Liver (tissue), 9 donors: ENCODE measurements around the gene SLC24A3. TPM values are rescaled to one million over a fixed set of nuclear protein-coding genes. Genes with fewer than 3 reads are reported as not detected.

ENCODE experiments used
- DNase-seq: peaks from one replicate; pipeline ENCODE4 v3.0.0-alpha.2; 2017; ENCODE audit warnings: low spot score
- H3K27ac ChIP-seq, 2 donors: one replicate each; pipeline ENCODE4 v1.7.0; 2013; ENCODE audit warnings: inconsistent platforms in 2 of 2, low read length in 2 of 2, control low read depth in 1 of 2, low read depth in 1 of 2, mild to moderate bottlenecking in 1 of 2
- H3K27me3 ChIP-seq, 4 donors: one replicate each; pipeline versions ENCODE4 v1.6.1 to v1.7.0; 2013; ENCODE audit warnings: low read length in 3 of 4, inconsistent platforms in 1 of 4, mild to moderate bottlenecking in 1 of 4, moderate library complexity in 1 of 4; ENCODE audit not compliant: control insufficient read depth in 4 of 4, insufficient read depth in 4 of 4
- H3K36me3 ChIP-seq, 4 donors: one replicate each; pipeline versions ENCODE4 v1.6.1 to v1.7.0; 2013; ENCODE audit warnings: low read length in 3 of 4, mild to moderate bottlenecking in 3 of 4, low read depth in 1 of 4, moderate library complexity in 1 of 4; ENCODE audit not compliant: control insufficient read depth in 4 of 4, insufficient read depth in 3 of 4
- H3K4me1 ChIP-seq, 4 donors: one replicate each; pipeline versions ENCODE4 v1.6.1 to v1.7.0; 2013; ENCODE audit warnings: low read length in 3 of 4, mild to moderate bottlenecking in 3 of 4, moderate library complexity in 1 of 4; ENCODE audit not compliant: control insufficient read depth in 4 of 4, insufficient read depth in 4 of 4
- H3K4me3 ChIP-seq, 3 donors: one replicate each; pipeline versions ENCODE4 v1.6.1 to v1.7.0; 2013; ENCODE audit warnings: low read length in 3 of 3, control low read depth in 1 of 3, low read depth in 1 of 3, mild to moderate bottlenecking in 1 of 3
- H3K9ac ChIP-seq, 2 donors: one replicate each; pipeline ENCODE4 v1.7.0; 2013; ENCODE audit warnings: low read length in 2 of 2, mild to moderate bottlenecking in 2 of 2, moderate library complexity in 2 of 2, control low read depth in 1 of 2, low read depth in 1 of 2
- H3K9me3 ChIP-seq, 4 donors: one replicate each; pipeline versions ENCODE4 v1.6.1 to v1.7.0; 2013; ENCODE audit warnings: low read length in 3 of 4; ENCODE audit not compliant: control insufficient read depth in 4 of 4
- EGR1 ChIP-seq, 2 donors: IDR thresholded peaks; 2 replicates each; pipeline ENCODE4 v1.6.1; 2016 to 2018; ENCODE audit warnings: antibody characterized with exemption in 2 of 2, low read depth in 2 of 2
- FOXA1 ChIP-seq: IDR thresholded peaks from 2 replicates; pipeline ENCODE4 v1.6.1; 2016; ENCODE audit warnings: antibody characterized with exemption
- FOXA2 ChIP-seq: IDR thresholded peaks from 2 replicates; pipeline ENCODE4 v1.6.1; 2016; ENCODE audit warnings: antibody characterized with exemption
- GABPA ChIP-seq, 2 donors: IDR thresholded peaks in 1 of 2; conservative IDR thresholded peaks in 1 of 2; 2 replicates each; pipeline ENCODE4 v1.6.1; 2016; ENCODE audit warnings: antibody characterized with exemption in 2 of 2, mild to moderate bottlenecking in 1 of 2, moderate library complexity in 1 of 2
- HNF4A ChIP-seq, 2 donors: conservative IDR thresholded peaks; 2 replicates each; pipeline ENCODE4 v1.6.1; 2016; ENCODE audit warnings: antibody characterized with exemption in 2 of 2, mild to moderate bottlenecking in 2 of 2
- HNF4G ChIP-seq: IDR thresholded peaks from 2 replicates; pipeline ENCODE4 v1.6.1; 2016; ENCODE audit warnings: antibody characterized with exemption
- JUND ChIP-seq, 2 donors: IDR thresholded peaks; 2 replicates each; pipeline ENCODE4 v1.6.1; 2016; ENCODE audit warnings: antibody characterized with exemption in 2 of 2
- NR2F2 ChIP-seq: IDR thresholded peaks from 2 replicates; pipeline ENCODE4 v1.6.1; 2016; ENCODE audit warnings: antibody characterized with exemption
- RAD21 ChIP-seq, 2 donors: IDR thresholded peaks; 2 replicates each; pipeline ENCODE4 v1.6.1; 2016; ENCODE audit warnings: antibody characterized with exemption in 2 of 2, mild to moderate bottlenecking in 2 of 2
- RXRA ChIP-seq, 2 donors: IDR thresholded peaks; 2 replicates each; pipeline ENCODE4 v1.6.1; 2017 to 2018; ENCODE audit warnings: antibody characterized with exemption in 2 of 2, mild to moderate bottlenecking in 1 of 2
- SP1 ChIP-seq: IDR thresholded peaks from 2 replicates; pipeline ENCODE4 v1.6.1; 2018; ENCODE audit warnings: antibody characterized with exemption, mild to moderate bottlenecking
- TAF1 ChIP-seq: conservative IDR thresholded peaks from 2 replicates; pipeline ENCODE4 v1.6.1; 2016; ENCODE audit warnings: antibody characterized with exemption, mild to moderate bottlenecking
- YY1 ChIP-seq: IDR thresholded peaks from 2 replicates; pipeline ENCODE4 v1.6.1; 2016; ENCODE audit warnings: antibody characterized with exemption, mild to moderate bottlenecking
- WGBS: extraction: QIAGEN DNeasy Blood & Tissue Kit; methylation state at CpG from one replicate; pipeline ENCODE4 v1.1.7; 2013; 5-methylcytosine and 5-hydroxymethylcytosine counted together
- polyA plus RNA-seq, 2 donors: library from polyadenylated mRNA; stranded (reverse) in 1 of 2; unstranded in 1 of 2; fragments of 200-250 nt in 1 of 2; fragments of >200 nt in 1 of 2; fragmentation: Nextera tagmentation in 1 of 2; extraction: Ambion mirVana in 1 of 2; gene quantifications; one replicate each; pipeline versions ENCODE4 v1.2.1 to v1.2.3, GENCODE V29; 2013 to 2015
- total RNA-seq, 2 donors: library from RNA; depleted of rRNA; stranded (reverse); fragments of >200 nt; gene quantifications; one replicate each; pipeline ENCODE4 v1.2.3, GENCODE V29; 2014
- TF ChIP-seq, protein P1 (sequence below): IDR thresholded peaks from 2 replicates; pipeline ENCODE4 v1.6.1; 2016; ENCODE audit warnings: antibody characterized with exemption
- TF ChIP-seq, protein P2 (sequence below): IDR thresholded peaks from 2 replicates; pipeline ENCODE4 v1.6.1; 2016; ENCODE audit warnings: antibody characterized with exemption
- TF ChIP-seq, protein P3 (sequence below): IDR thresholded peaks from 2 replicates; pipeline ENCODE4 v1.6.1; 2016; ENCODE audit warnings: antibody characterized with exemption
- TF ChIP-seq, protein P4 (sequence below): IDR thresholded peaks from 2 replicates; pipeline ENCODE4 v1.6.1; 2016; ENCODE audit warnings: antibody characterized with exemption, mild to moderate bottlenecking
- TF ChIP-seq, protein P5 (sequence below): fragments of 150-350 bp; IDR thresholded peaks from 2 replicates; pipeline ENCODE4 v1.5.1; 2017; ENCODE audit warnings: improper control_type of control experiment, low read depth, low read length; ENCODE audit not compliant: missing input control
- donor health status: healthy.
- donor health status: healthy.
- donor health status: healthy.
- donor health status: healthy.
- donor health status: healthy.

Gene SLC24A3
- total and polyA plus RNA-seq, 4 donors: 0.28 to 1.8 (median 0.46) TPM

DNA sequence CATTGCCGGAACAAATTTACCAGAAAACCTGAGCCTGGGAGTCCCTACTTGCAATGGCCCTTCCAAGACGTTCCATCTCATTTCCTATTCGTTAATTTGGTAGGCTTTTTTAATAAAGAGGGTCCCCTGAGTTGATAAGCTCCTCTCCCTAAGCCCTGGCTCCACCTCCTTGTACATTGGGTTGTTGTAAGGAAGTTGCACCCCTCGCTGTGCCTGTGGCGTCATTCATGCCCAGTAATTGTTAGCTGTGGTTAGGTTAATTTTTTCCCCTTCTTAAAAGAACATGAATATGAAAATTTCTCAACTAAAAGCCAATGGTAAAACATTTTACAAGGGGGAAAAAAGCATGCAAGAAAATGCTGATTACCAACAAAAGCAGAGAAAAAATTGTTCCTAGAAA is 91.9 kb downstream of the SLC24A3 start:
- Histone ChIP-seq H3K27ac (no peak overlapping the region), H3K4me3 (no peak overlapping the region), H3K36me3 (no peaks in the 10 kb centered on the region), H3K9ac (no peak overlapping the region), H3K9me3 (peaks cover 0 to 8% (median 3%) of the 10 kb centered on the region in 4 donors), H3K27me3 (no peaks in the 10 kb centered on the region), H3K4me1 (no peaks in the 10 kb centered on the region)
- no peak for TF ChIP-seq TAF1
- no peak for TF ChIP-seq JUND (IDR thresholded peaks at IDR 0.05)
- TF ChIP-seq, protein P1, sequence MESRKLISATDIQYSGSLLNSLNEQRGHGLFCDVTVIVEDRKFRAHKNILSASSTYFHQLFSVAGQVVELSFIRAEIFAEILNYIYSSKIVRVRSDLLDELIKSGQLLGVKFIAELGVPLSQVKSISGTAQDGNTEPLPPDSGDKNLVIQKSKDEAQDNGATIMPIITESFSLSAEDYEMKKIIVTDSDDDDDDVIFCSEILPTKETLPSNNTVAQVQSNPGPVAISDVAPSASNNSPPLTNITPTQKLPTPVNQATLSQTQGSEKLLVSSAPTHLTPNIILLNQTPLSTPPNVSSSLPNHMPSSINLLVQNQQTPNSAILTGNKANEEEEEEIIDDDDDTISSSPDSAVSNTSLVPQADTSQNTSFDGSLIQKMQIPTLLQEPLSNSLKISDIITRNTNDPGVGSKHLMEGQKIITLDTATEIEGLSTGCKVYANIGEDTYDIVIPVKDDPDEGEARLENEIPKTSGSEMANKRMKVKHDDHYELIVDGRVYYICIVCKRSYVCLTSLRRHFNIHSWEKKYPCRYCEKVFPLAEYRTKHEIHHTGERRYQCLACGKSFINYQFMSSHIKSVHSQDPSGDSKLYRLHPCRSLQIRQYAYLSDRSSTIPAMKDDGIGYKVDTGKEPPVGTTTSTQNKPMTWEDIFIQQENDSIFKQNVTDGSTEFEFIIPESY: no peak
- TF ChIP-seq, protein P2, sequence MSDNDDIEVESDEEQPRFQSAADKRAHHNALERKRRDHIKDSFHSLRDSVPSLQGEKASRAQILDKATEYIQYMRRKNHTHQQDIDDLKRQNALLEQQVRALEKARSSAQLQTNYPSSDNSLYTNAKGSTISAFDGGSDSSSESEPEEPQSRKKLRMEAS: no peak
- TF ChIP-seq, protein P3, sequence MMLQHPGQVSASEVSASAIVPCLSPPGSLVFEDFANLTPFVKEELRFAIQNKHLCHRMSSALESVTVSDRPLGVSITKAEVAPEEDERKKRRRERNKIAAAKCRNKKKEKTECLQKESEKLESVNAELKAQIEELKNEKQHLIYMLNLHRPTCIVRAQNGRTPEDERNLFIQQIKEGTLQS: no peak
- no peak for TF ChIP-seq FOXA1
- TF ChIP-seq, protein P4, sequence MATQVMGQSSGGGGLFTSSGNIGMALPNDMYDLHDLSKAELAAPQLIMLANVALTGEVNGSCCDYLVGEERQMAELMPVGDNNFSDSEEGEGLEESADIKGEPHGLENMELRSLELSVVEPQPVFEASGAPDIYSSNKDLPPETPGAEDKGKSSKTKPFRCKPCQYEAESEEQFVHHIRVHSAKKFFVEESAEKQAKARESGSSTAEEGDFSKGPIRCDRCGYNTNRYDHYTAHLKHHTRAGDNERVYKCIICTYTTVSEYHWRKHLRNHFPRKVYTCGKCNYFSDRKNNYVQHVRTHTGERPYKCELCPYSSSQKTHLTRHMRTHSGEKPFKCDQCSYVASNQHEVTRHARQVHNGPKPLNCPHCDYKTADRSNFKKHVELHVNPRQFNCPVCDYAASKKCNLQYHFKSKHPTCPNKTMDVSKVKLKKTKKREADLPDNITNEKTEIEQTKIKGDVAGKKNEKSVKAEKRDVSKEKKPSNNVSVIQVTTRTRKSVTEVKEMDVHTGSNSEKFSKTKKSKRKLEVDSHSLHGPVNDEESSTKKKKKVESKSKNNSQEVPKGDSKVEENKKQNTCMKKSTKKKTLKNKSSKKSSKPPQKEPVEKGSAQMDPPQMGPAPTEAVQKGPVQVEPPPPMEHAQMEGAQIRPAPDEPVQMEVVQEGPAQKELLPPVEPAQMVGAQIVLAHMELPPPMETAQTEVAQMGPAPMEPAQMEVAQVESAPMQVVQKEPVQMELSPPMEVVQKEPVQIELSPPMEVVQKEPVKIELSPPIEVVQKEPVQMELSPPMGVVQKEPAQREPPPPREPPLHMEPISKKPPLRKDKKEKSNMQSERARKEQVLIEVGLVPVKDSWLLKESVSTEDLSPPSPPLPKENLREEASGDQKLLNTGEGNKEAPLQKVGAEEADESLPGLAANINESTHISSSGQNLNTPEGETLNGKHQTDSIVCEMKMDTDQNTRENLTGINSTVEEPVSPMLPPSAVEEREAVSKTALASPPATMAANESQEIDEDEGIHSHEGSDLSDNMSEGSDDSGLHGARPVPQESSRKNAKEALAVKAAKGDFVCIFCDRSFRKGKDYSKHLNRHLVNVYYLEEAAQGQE: no peak
- TF ChIP-seq GABPA (IDR thresholded peaks at IDR 0.05 in 1 of 2, conservative IDR thresholded peaks at IDR 0.05 in 1 of 2): no peak
- no peak for TF ChIP-seq YY1
- no peak for TF ChIP-seq NR2F2
- no peak for TF ChIP-seq RXRA (IDR thresholded peaks at IDR 0.05)
- no peak for TF ChIP-seq HNF4A (conservative IDR thresholded peaks at IDR 0.05)
- no peak for TF ChIP-seq HNF4G
- TF ChIP-seq, protein P5, sequence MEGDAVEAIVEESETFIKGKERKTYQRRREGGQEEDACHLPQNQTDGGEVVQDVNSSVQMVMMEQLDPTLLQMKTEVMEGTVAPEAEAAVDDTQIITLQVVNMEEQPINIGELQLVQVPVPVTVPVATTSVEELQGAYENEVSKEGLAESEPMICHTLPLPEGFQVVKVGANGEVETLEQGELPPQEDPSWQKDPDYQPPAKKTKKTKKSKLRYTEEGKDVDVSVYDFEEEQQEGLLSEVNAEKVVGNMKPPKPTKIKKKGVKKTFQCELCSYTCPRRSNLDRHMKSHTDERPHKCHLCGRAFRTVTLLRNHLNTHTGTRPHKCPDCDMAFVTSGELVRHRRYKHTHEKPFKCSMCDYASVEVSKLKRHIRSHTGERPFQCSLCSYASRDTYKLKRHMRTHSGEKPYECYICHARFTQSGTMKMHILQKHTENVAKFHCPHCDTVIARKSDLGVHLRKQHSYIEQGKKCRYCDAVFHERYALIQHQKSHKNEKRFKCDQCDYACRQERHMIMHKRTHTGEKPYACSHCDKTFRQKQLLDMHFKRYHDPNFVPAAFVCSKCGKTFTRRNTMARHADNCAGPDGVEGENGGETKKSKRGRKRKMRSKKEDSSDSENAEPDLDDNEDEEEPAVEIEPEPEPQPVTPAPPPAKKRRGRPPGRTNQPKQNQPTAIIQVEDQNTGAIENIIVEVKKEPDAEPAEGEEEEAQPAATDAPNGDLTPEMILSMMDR: no peak
- TF ChIP-seq EGR1 (IDR thresholded peaks at IDR 0.05; ENCODE audit: low read depth in 2 of 2): no peak
- TF ChIP-seq RAD21 (IDR thresholded peaks at IDR 0.05): no peak
- TF ChIP-seq SP1: no peak
- no peak for TF ChIP-seq FOXA2
- DNase-seq: no peak
- 71% methylated on average over 5 of the region's 5 CpGs for WGBS
